Skeletal muscle tissue (tissue), 4 donors: ENCODE data around the gene LIG1. TPM values are rescaled to one million over a fixed set of nuclear protein-coding genes. Genes with fewer than 3 reads are reported as not detected.

Experiments used
- H3K27ac ChIP-seq: one replicate; pipeline ENCODE4 v1.7.0; 2013; ENCODE audit warnings: mild to moderate bottlenecking, low read depth, low read length, inconsistent platforms
- H3K27me3 ChIP-seq, 3 donors: one replicate each; pipeline ENCODE4 v1.7.0; 2013; ENCODE audit warnings: low read length in 3 of 3; ENCODE audit not compliant: control insufficient read depth in 3 of 3, insufficient read depth in 3 of 3
- H3K36me3 ChIP-seq, 3 donors: one replicate each; pipeline ENCODE4 v1.7.0; 2013; ENCODE audit warnings: low read length in 3 of 3; ENCODE audit not compliant: control insufficient read depth in 3 of 3, insufficient read depth in 3 of 3
- H3K4me1 ChIP-seq, 3 donors: one replicate each; pipeline ENCODE4 v1.7.0; 2013; ENCODE audit warnings: low read length in 3 of 3, mild to moderate bottlenecking in 3 of 3; ENCODE audit not compliant: control insufficient read depth in 3 of 3, insufficient read depth in 3 of 3
- H3K4me3 ChIP-seq, 3 donors: one replicate each; pipeline ENCODE4 v1.7.0; 2013; ENCODE audit warnings: low read length in 3 of 3
- H3K9ac ChIP-seq, 3 donors: one replicate each; pipeline ENCODE4 v1.7.0; 2013; ENCODE audit warnings: low read length in 3 of 3, mild to moderate bottlenecking in 3 of 3, moderate library complexity in 2 of 3, low read depth in 1 of 3
- H3K9me3 ChIP-seq, 3 donors: one replicate each; pipeline ENCODE4 v1.7.0; 2013; ENCODE audit warnings: low read length in 3 of 3; ENCODE audit not compliant: control insufficient read depth in 3 of 3
- total RNA-seq: library from RNA; depleted of rRNA; stranded (reverse); fragments of >200 nt; gene quantifications from one replicate; pipeline ENCODE4 v1.2.3, GENCODE V29; 2014
- donor health status: Osteomylitis.

LIG1 gene
- 14.6 TPM for total RNA-seq

- peak within 1 kb of the TSS; percentile 93 for H3K27ac ChIP-seq
- H3K4me3 ChIP-seq: peak within 1 kb of the TSS; percentile 93 to 98 (median 93)
- no peaks in the 10 kb centered on the region for H3K27me3 ChIP-seq
- H3K4me1 ChIP-seq: peaks cover 7 to 11% (median 8%) of the 10 kb centered on the region in 3 donors
- peaks cover under 1 to 14% (median 14%) of the 10 kb centered on the region in 3 donors for H3K36me3 ChIP-seq
- H3K9me3 ChIP-seq: no peaks in the 10 kb centered on the region
- H3K9ac ChIP-seq: peak within 1 kb of the TSS; percentile 92 to 93 (median 93)
These were observed at the start of gene LIG1, which contains the start of gene ZSWIM9 for GRCh38 chr19:48169939-48170803. Gene LIG1 (minus strand): TSS chr19:48170344. CDS start chr19:48165566, 4,778 bp downstream. Gene ZSWIM9 (plus strand): TSS chr19:48170680. CDS start chr19:48171803, 1,123 bp downstream.

GRCh38 chr19:48218997-48219396 is 48.9 kb upstream of the LIG1 start:
- Histone ChIP-seq H3K36me3 (peaks cover 9 to 31% (median 14%) of the 10 kb centered on the region in 3 donors), H3K9ac (no peak overlapping the region), H3K27me3 (no peaks in the 10 kb centered on the region), H3K27ac (no peak overlapping the region), H3K4me3 (no peak overlapping the region), H3K4me1 (peaks cover 0 to 2% (median 0%) of the 10 kb centered on the region in 3 donors), H3K9me3 (no peaks in the 10 kb centered on the region)

- H3K4me3 ChIP-seq: no peak overlapping the region
- peaks cover 9 to 39% (median 21%) of the 10 kb centered on the region in 3 donors for H3K36me3 ChIP-seq
- H3K4me1 ChIP-seq: peaks cover 0 to 2% (median 0%) of the 10 kb centered on the region in 3 donors
- H3K9me3 ChIP-seq: no peaks in the 10 kb centered on the region
- H3K27me3 ChIP-seq: no peaks in the 10 kb centered on the region
- no peak overlapping the region for H3K9ac ChIP-seq
- no peak overlapping the region for H3K27ac ChIP-seq
These were observed 46.8 kb upstream of the LIG1 start for GRCh38 chr19:48216933-48217332.

- H3K9ac ChIP-seq: no peak overlapping the region
- peaks cover 0 to 2% (median 0%) of the 10 kb centered on the region in 3 donors for H3K4me1 ChIP-seq
- H3K27ac ChIP-seq: no peak overlapping the region
- H3K27me3 ChIP-seq: no peaks in the 10 kb centered on the region
- H3K4me3 ChIP-seq: no peak overlapping the region
- H3K36me3 ChIP-seq: peaks cover 13 to 41% (median 27%) of the 10 kb centered on the region in 3 donors
- no peaks in the 10 kb centered on the region for H3K9me3 ChIP-seq
These were observed 43.8 kb upstream of the LIG1 start for GRCh38 chr19:48213959-48214358.

DNA sequence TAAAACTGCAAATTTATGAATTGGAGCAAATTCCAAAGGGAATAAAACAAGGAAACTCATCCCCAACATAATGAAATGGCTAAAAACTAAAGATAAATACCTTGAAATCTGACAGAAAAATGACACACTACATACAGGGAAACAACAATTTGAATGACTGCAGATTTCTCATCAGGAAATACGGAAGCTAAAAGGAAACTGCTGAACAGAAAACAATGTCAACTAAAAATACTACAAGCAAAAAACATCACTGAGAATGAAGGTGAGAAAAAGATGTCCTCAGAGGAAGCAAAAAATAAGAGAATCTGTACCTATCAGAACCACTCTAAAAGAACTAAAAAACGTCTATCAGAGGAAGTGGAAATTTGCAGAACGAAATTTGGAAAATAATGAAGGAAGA is 39.9 kb upstream of the LIG1 start:
- peaks cover 0 to 2% (median 1%) of the 10 kb centered on the region in 3 donors for H3K4me1 ChIP-seq
- H3K4me3 ChIP-seq: no peak overlapping the region
- H3K27me3 ChIP-seq: no peaks in the 10 kb centered on the region
- no peaks in the 10 kb centered on the region for H3K9me3 ChIP-seq
- no peak overlapping the region for H3K27ac ChIP-seq
- peaks cover 5 to 24% (median 16%) of the 10 kb centered on the region in 3 donors for H3K36me3 ChIP-seq
- no peak overlapping the region for H3K9ac ChIP-seq

DNA sequence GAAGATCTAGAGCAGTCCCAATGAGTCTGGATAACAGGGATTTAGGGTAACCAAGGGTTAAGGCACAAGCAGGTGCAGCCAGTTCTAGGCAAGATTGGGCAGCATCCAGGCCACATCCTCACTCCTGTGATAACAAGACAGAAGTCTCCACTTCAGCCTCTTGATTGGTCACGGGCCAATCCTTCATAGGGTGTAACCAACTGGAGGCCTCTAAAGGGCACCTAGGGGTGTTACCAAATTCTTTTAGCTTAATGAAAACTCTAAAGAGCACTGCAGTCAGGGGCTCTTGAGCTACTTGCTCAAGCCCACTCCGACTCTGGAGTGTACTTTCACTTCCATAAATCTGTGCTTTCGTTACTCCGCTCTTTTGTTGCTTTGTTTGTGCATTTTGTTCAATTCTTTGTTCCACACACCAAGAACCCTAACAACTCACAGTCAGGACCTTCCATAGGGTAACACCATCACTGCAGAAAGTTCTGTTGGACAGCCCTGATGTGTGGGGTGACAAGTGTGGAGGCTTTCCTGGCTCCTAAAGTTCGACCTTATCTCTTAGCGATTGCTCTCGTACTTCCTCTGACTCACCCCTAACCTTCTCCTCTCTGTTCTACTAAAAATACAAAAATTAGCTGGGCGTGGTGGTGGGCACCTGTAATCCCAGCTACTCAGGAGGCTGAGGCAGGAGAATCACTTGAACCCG is 36.4 kb upstream of the LIG1 start:
- Histone ChIP-seq H3K9me3 (no peaks in the 10 kb centered on the region), H3K27me3 (no peaks in the 10 kb centered on the region), H3K27ac (no peak overlapping the region)

DNA sequence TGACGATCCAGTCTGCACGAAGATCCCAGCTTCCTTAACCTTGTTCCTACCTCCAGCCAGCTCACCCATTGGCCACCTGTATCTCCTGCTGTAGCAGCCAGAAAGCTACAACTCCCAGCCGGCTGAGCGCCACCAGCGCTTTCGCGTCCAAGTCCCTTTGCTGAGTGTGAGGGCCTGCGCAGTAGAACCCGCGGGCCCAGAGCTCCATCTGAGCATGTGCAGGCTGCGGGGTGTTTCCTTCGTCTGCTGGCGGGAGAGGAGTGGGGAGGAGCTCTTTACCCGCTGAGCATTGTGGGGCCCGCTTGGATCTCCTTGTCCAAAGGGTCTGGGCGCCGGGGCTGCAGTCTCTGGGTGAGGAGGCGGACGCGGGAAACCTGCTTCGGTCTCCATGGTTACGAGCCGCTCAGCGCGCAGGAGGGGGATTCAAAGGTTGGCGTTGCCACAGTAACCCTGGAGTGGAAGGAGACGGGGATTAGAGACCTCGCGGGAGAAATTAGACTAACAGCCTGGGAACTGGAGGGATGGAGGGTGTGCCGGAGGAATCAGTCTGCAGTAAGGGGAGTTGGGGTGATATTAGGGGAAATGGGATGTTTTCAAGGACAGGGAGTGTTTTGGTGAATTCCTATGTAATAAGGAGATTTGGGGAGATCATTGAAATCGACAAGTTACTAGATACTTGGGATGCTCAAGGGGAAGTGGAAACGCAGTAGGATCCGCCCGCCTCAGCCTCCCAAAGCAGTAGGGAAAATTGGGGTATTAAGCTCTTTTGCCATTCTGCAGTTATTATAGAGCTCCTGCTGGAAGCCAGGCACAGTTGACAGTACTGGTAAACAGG is 33.9 kb upstream of the LIG1 start:
- Histone ChIP-seq H3K27me3 (no peaks in the 10 kb centered on the region), H3K27ac (peak overlapping the region; percentile 65), H3K4me1 (peaks cover 8 to 17% (median 13%) of the 10 kb centered on the region in 3 donors), H3K4me3 (peak overlapping the region; percentile 87 to 95 (median 95)), H3K36me3 (no peaks in the 10 kb centered on the region), H3K9me3 (no peaks in the 10 kb centered on the region), H3K9ac (peak overlapping the region; percentile 77 to 91 (median 85))

More for the DNA sequence above, 36.4 kb upstream of the LIG1 start:
- Histone ChIP-seq H3K9ac (no peak overlapping the region), H3K36me3 (peaks cover 1 to 3% (median 3%) of the 10 kb centered on the region in 3 donors), H3K4me1 (peaks cover 8 to 17% (median 13%) of the 10 kb centered on the region in 3 donors), H3K4me3 (no peak overlapping the region)

GRCh38 chr19:48203222-48203793 is 33.2 kb upstream of the LIG1 start:
- Histone ChIP-seq H3K4me1 (peaks cover 8 to 17% (median 13%) of the 10 kb centered on the region in 3 donors), H3K9me3 (no peaks in the 10 kb centered on the region), H3K4me3 (peak overlapping the region; percentile 87 to 95 (median 95)), H3K27me3 (no peaks in the 10 kb centered on the region), H3K36me3 (no peaks in the 10 kb centered on the region), H3K9ac (peak overlapping the region; percentile 57 to 91 (median 77)), H3K27ac (no peak overlapping the region)
